GM23338 (cell line): ENCODE measurements around the gene SLC35A1. TPM values are rescaled to one million over a fixed set of nuclear protein-coding genes. Genes with fewer than 3 reads are reported as not detected.

Experiments used
- ATAC-seq: fragments of 200-7000 bp; cut with Tn5 transposase; 3 replicates; pipeline ENCODE4 v1.9.1; 2020
- DNase-seq: peaks from one replicate; pipeline ENCODE4 v3.0.0-alpha.2; 2015; ENCODE audit warnings: low spot score
- H2AFZ ChIP-seq: fragments of 200-600 bp; sonication (generic); 2 replicates; pipeline ENCODE4 v1.8.0; 2016; ENCODE audit warnings: antibody characterized with exemption, mild to moderate bottlenecking, moderate library complexity
- H3F3A ChIP-seq: fragments of 200-600 bp; sonication (generic); replicated peaks from 2 replicates; pipeline ENCODE4 v1.8.0; 2017; ENCODE audit warnings: antibody characterized with exemption, mixed run types, low read depth
- H3K27ac ChIP-seq: fragments of 200-600 bp; sonication (generic); 2 replicates; pipeline ENCODE4 v1.6.1; 2016; ENCODE audit warnings: low read depth
- H3K27me3 ChIP-seq: fragments of 200-600 bp; sonication (generic); 2 replicates; pipeline ENCODE4 v1.8.0; 2016; ENCODE audit warnings: mild to moderate bottlenecking, mixed run types, moderate library complexity; ENCODE audit not compliant: insufficient read depth
- H3K36me3 ChIP-seq: fragments of 200-600 bp; sonication (generic); 2 replicates; pipeline ENCODE4 v1.8.0; 2016; ENCODE audit warnings: mild to moderate bottlenecking; ENCODE audit not compliant: insufficient read depth
- H3K4me1 ChIP-seq: fragments of 200-600 bp; sonication (generic); 2 replicates; pipeline ENCODE4 v1.8.0; 2016; ENCODE audit warnings: mild to moderate bottlenecking, moderate library complexity; ENCODE audit not compliant: insufficient read depth
- H3K4me2 ChIP-seq: fragments of 200-600 bp; sonication (generic); 2 replicates; pipeline ENCODE4 v1.7.1; 2017; ENCODE audit warnings: mixed run types
- H3K4me3 ChIP-seq: fragments of 200-600 bp; sonication (generic); 2 replicates; pipeline ENCODE4 v1.6.1; 2016; ENCODE audit warnings: mixed run types
- H3K79me2 ChIP-seq: fragments of 200-600 bp; sonication (generic); replicated peaks from 2 replicates; pipeline ENCODE4 v1.8.0; 2017; ENCODE audit warnings: mild to moderate bottlenecking; ENCODE audit not compliant: insufficient read depth
- H3K9me2 ChIP-seq: fragments of 200-600 bp; sonication (generic); 2 replicates; pipeline ENCODE4 v1.8.0; 2017; ENCODE audit not compliant: insufficient read depth
- H4K20me1 ChIP-seq: fragments of 200-600 bp; sonication (generic); replicated peaks from 2 replicates; pipeline ENCODE4 v1.8.0; 2017; ENCODE audit warnings: mild to moderate bottlenecking; ENCODE audit not compliant: insufficient read depth
- H3K27ac Mint-ChIP-seq: 2 replicates; pipeline ENCODE4 v1.8.0; 2020; ENCODE audit warnings: inconsistent platforms, mild to moderate bottlenecking, moderate library complexity, mixed read lengths
- H3K27me3 Mint-ChIP-seq: 3 replicates; pipeline ENCODE4 v1.8.0; 2022; ENCODE audit warnings: low read depth, mild to moderate bottlenecking, moderate library complexity, mixed read lengths, inconsistent platforms; ENCODE audit not compliant: insufficient read depth, poor library complexity
- H3K36me3 Mint-ChIP-seq: 3 replicates; pipeline ENCODE4 v1.8.0; 2021; ENCODE audit warnings: low read depth, mild to moderate bottlenecking, inconsistent platforms, moderate library complexity, mixed read lengths
- H3K4me1 Mint-ChIP-seq: 3 replicates; pipeline ENCODE4 v1.8.0; 2020; ENCODE audit warnings: mild to moderate bottlenecking, inconsistent platforms, mixed read lengths
- H3K4me3 Mint-ChIP-seq: 3 replicates; pipeline ENCODE4 v1.8.0; 2021; ENCODE audit warnings: moderate library complexity, mild to moderate bottlenecking, inconsistent platforms, mixed read lengths
- H3K9me3 Mint-ChIP-seq: 3 replicates; pipeline ENCODE4 v1.8.0; 2020; ENCODE audit warnings: moderate library complexity, mild to moderate bottlenecking, inconsistent platforms, mixed read lengths
- EZH2phosphoT487 ChIP-seq: fragments of 200-600 bp; sonication (generic); IDR thresholded peaks from one replicate; pipeline ENCODE4 v1.8.1; 2018; ENCODE audit warnings: antibody characterized with exemption; ENCODE audit not compliant: unreplicated experiment
- JUNB ChIP-seq: IDR thresholded peaks from one replicate; pipeline ENCODE4 v1.6.1; 2016; ENCODE audit warnings: antibody characterized with exemption; ENCODE audit not compliant: unreplicated experiment
- NANOG ChIP-seq: IDR thresholded peaks from 2 replicates; pipeline ENCODE4 v1.6.1; 2016; ENCODE audit warnings: antibody characterized with exemption, borderline replicate concordance
- POLR2AphosphoS5 ChIP-seq: IDR thresholded peaks from 2 replicates; pipeline ENCODE4 v1.6.1; 2016; ENCODE audit warnings: antibody characterized with exemption, low read depth
- STAT1 ChIP-seq: IDR thresholded peaks from one replicate; pipeline ENCODE4 v1.6.1; 2016; ENCODE audit warnings: antibody characterized with exemption; ENCODE audit not compliant: unreplicated experiment
- ZNF331 ChIP-seq: fragments of 250-450 bp; sonication (Bioruptor Pico); IDR thresholded peaks from 2 replicates; pipeline ENCODE4 v1.5.0; 2020; ENCODE audit warnings: low read depth, mild to moderate bottlenecking, moderate library complexity
- polyA plus RNA-seq: library from polyadenylated mRNA; unstranded; fragments of >200 nt; fragmentation: Nextera tagmentation; extraction: Ambion mirVana; gene quantifications from 2 replicates; pipeline ENCODE4 v1.2.1, GENCODE V29; 2016
- total RNA-seq: library from RNA; depleted of rRNA; stranded (reverse); fragments of >200 nt; shearing (Covaris generic); gene quantifications from 2 replicates; pipeline ENCODE4 v1.2.3, GENCODE V29; 2014
- TF ChIP-seq, protein P1 (sequence below), 2 experiments: fragments of 200-600 bp in 1 of 2; sonication (generic) in 1 of 2; conservative IDR thresholded peaks; 2 replicates each; pipeline versions ENCODE4 v1.5.1 to v1.6.1; 2016 to 2017; ENCODE audit warnings: antibody characterized with exemption in 2 of 2, low read depth in 2 of 2, mild to moderate bottlenecking in 2 of 2, moderate library complexity in 1 of 2
- TF ChIP-seq, protein P2 (sequence below): IDR thresholded peaks from 2 replicates; pipeline ENCODE4 v1.6.1; 2016; ENCODE audit warnings: antibody characterized with exemption
- TF ChIP-seq, protein P3 (sequence below): fragments of 250-450 bp; sonication (Bioruptor Pico); IDR thresholded peaks from 2 replicates; pipeline ENCODE4 v1.5.0; 2020; ENCODE audit warnings: mild to moderate bottlenecking, moderate library complexity

The SLC35A1 gene
- total and polyA plus RNA-seq, 2 experiments from 2014 or later, result 11.1 to 15.1 TPM

DNA sequence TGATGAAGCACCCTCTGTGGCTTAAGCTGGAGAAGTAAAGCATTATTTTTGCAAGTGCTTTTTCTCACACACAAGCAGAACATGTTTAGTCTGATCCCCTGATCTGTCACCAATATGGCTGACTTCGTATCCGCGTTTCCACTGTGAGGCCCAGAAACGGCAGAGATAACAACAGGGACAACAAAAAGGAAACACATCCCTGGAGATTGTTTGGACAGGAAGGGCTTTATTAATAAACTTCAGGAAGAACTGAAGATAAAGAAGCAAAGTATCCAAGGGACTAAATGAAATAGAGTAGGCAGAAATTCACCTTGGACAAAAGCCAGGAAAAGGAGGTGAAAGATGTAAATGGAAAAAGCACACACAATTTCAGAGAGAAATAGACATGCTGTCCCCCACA lies 67.8 kb downstream of the SLC35A1 start:
- Histone ChIP-seq H3K4me1 (no peaks in the 10 kb centered on the region), H3F3A (no peaks in the 10 kb centered on the region), H3K27me3 (no peaks in the 10 kb centered on the region), H3K4me3 (no peak overlapping the region), H3K79me2 (no peaks in the 10 kb centered on the region), H2AFZ (no peak overlapping the region), H3K4me2 (no peak overlapping the region), H3K36me3 (peaks cover 29% of the 10 kb centered on the region), H4K20me1 (no peaks in the 10 kb centered on the region; the same call in 1 of the 2 replicates), H3K9me2 (no peaks in the 10 kb centered on the region), H3K27ac (no peak overlapping the region)
- no peak overlapping the region for H3K27ac Mint-ChIP-seq
- H3K27me3 Mint-ChIP-seq, result peaks cover 2% of the 10 kb centered on the region
- H3K9me3 Mint-ChIP-seq, result peaks cover 20% of the 10 kb centered on the region
- no peak overlapping the region for H3K4me3 Mint-ChIP-seq
- H3K4me1 Mint-ChIP-seq, result no peaks in the 10 kb centered on the region
- peaks cover 53% of the 10 kb centered on the region for H3K36me3 Mint-ChIP-seq
- TF ChIP-seq EZH2phosphoT487, result no peak
- no peak for TF ChIP-seq NANOG
- no peak for TF ChIP-seq ZNF331 (CRISPR knock-in tag)
- TF ChIP-seq, protein P1, sequence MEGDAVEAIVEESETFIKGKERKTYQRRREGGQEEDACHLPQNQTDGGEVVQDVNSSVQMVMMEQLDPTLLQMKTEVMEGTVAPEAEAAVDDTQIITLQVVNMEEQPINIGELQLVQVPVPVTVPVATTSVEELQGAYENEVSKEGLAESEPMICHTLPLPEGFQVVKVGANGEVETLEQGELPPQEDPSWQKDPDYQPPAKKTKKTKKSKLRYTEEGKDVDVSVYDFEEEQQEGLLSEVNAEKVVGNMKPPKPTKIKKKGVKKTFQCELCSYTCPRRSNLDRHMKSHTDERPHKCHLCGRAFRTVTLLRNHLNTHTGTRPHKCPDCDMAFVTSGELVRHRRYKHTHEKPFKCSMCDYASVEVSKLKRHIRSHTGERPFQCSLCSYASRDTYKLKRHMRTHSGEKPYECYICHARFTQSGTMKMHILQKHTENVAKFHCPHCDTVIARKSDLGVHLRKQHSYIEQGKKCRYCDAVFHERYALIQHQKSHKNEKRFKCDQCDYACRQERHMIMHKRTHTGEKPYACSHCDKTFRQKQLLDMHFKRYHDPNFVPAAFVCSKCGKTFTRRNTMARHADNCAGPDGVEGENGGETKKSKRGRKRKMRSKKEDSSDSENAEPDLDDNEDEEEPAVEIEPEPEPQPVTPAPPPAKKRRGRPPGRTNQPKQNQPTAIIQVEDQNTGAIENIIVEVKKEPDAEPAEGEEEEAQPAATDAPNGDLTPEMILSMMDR (conservative IDR thresholded peaks at IDR 0.05; ENCODE audit: low read depth in 2 of 2), result no peak
- TF ChIP-seq, protein P2, sequence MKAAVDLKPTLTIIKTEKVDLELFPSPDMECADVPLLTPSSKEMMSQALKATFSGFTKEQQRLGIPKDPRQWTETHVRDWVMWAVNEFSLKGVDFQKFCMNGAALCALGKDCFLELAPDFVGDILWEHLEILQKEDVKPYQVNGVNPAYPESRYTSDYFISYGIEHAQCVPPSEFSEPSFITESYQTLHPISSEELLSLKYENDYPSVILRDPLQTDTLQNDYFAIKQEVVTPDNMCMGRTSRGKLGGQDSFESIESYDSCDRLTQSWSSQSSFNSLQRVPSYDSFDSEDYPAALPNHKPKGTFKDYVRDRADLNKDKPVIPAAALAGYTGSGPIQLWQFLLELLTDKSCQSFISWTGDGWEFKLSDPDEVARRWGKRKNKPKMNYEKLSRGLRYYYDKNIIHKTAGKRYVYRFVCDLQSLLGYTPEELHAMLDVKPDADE, result no peak
- no peak for TF ChIP-seq JUNB
- no peak for ATAC-seq
- no peak for DNase-seq

DNA sequence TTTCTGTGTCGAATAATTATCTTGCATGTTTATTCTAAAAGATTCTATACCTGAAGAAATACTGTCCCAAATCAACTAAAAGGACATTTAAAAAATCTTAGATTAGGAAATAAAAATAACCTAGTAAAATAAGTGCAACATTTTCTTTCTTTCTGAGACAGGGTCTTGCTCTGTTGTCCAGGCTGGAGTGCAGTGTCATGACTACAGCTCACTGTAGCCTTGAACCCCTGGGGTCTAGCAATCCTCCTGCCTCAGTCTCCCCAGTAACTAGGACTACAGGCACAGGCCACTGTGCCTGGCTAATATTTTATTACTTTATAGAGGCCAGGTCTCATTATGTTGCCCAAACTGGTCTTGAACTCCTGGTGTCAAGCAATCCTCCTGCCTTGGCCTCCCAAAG lies 68.3 kb downstream of the SLC35A1 start:
- Mint-ChIP-seq H3K9me3 (peaks cover 20% of the 10 kb centered on the region), H3K4me3 (no peak overlapping the region), H3K27ac (no peak overlapping the region), H3K27me3 (peaks cover 2% of the 10 kb centered on the region), H3K4me1 (no peaks in the 10 kb centered on the region), H3K36me3 (peaks cover 53% of the 10 kb centered on the region)
- Histone ChIP-seq H3F3A (no peaks in the 10 kb centered on the region), H4K20me1 (no peaks in the 10 kb centered on the region; the same call in 1 of the 2 replicates), H3K36me3 (peaks cover 29% of the 10 kb centered on the region), H3K27me3 (no peaks in the 10 kb centered on the region), H3K79me2 (no peaks in the 10 kb centered on the region), H3K27ac (no peak overlapping the region), H3K9me2 (no peaks in the 10 kb centered on the region), H3K4me1 (no peaks in the 10 kb centered on the region), H2AFZ (no peak overlapping the region), H3K4me2 (no peak overlapping the region), H3K4me3 (no peak overlapping the region)
- ATAC-seq, result no peak
- no peak for DNase-seq
- TF ChIP-seq NANOG, result no peak
- TF ChIP-seq STAT1, result no peak
- no peak for TF ChIP-seq POLR2AphosphoS5
- TF ChIP-seq, protein P1 (conservative IDR thresholded peaks at IDR 0.05; ENCODE audit: low read depth in 2 of 2), result no peak
- TF ChIP-seq JUNB, result no peak
- TF ChIP-seq, protein P3, sequence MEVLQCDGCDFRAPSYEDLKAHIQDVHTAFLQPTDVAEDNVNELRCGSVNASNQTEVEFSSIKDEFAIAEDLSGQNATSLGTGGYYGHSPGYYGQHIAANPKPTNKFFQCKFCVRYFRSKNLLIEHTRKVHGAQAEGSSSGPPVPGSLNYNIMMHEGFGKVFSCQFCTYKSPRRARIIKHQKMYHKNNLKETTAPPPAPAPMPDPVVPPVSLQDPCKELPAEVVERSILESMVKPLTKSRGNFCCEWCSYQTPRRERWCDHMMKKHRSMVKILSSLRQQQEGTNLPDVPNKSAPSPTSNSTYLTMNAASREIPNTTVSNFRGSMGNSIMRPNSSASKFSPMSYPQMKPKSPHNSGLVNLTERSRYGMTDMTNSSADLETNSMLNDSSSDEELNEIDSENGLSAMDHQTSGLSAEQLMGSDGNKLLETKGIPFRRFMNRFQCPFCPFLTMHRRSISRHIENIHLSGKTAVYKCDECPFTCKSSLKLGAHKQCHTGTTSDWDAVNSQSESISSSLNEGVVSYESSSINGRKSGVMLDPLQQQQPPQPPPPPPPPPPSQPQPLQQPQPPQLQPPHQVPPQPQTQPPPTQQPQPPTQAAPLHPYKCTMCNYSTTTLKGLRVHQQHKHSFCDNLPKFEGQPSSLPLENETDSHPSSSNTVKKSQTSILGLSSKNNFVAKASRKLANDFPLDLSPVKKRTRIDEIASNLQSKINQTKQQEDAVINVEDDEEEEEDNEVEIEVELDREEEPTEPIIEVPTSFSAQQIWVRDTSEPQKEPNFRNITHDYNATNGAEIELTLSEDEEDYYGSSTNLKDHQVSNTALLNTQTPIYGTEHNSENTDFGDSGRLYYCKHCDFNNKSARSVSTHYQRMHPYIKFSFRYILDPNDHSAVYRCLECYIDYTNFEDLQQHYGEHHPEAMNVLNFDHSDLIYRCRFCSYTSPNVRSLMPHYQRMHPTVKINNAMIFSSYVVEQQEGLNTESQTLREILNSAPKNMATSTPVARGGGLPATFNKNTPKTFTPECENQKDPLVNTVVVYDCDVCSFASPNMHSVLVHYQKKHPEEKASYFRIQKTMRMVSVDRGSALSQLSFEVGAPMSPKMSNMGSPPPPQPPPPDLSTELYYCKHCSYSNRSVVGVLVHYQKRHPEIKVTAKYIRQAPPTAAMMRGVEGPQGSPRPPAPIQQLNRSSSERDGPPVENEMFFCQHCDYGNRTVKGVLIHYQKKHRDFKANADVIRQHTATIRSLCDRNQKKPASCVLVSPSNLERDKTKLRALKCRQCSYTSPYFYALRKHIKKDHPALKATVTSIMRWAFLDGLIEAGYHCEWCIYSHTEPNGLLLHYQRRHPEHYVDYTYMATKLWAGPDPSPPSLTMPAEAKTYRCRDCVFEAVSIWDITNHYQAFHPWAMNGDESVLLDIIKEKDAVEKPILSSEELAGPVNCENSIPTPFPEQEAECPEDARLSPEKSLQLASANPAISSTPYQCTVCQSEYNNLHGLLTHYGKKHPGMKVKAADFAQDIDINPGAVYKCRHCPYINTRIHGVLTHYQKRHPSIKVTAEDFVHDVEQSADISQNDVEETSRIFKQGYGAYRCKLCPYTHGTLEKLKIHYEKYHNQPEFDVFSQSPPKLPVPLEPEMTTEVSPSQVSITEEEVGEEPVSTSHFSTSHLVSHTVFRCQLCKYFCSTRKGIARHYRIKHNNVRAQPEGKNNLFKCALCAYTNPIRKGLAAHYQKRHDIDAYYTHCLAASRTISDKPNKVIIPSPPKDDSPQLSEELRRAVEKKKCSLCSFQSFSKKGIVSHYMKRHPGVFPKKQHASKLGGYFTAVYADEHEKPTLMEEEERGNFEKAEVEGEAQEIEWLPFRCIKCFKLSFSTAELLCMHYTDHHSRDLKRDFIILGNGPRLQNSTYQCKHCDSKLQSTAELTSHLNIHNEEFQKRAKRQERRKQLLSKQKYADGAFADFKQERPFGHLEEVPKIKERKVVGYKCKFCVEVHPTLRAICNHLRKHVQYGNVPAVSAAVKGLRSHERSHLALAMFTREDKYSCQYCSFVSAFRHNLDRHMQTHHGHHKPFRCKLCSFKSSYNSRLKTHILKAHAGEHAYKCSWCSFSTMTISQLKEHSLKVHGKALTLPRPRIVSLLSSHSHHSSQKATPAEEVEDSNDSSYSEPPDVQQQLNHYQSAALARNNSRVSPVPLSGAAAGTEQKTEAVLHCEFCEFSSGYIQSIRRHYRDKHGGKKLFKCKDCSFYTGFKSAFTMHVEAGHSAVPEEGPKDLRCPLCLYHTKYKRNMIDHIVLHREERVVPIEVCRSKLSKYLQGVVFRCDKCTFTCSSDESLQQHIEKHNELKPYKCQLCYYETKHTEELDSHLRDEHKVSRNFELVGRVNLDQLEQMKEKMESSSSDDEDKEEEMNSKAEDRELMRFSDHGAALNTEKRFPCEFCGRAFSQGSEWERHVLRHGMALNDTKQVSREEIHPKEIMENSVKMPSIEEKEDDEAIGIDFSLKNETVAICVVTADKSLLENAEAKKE (CRISPR knock-in tag), result no peak
